Right atrium auricular region (tissue), 2 donors: Measurements from ENCODE around the gene ARMH4. TPM values are rescaled to one million over a fixed set of nuclear protein-coding genes. Genes with fewer than 3 reads are reported as not detected.

Experiments used
- DNase-seq: peaks from one replicate; pipeline ENCODE4 v3.0.0-alpha.2; 2019; ENCODE audit warnings: low spot score
- H3K27ac ChIP-seq, 2 donors: fragments of 200-600 bp; sonication (generic); 1 replicate in 1 of 2; 2 replicates in 1 of 2; pipeline ENCODE4 v1.5.1; 2016 to 2019
- H3K27me3 ChIP-seq, 2 donors: fragments of 200-600 bp; sonication (generic); one replicate each; pipeline versions ENCODE4 v1.5.1 to v1.6.0; 2017 to 2019
- H3K36me3 ChIP-seq: fragments of 200-600 bp; sonication (generic); one replicate; pipeline ENCODE4 v1.5.1; 2016
- H3K4me1 ChIP-seq, 2 donors: fragments of 200-600 bp; sonication (generic); one replicate each; pipeline versions ENCODE4 v1.5.1 to v1.6.0; 2017 to 2019
- H3K4me3 ChIP-seq, 2 donors: fragments of 200-600 bp; sonication (generic); 1 replicate in 1 of 2; 2 replicates in 1 of 2; pipeline ENCODE4 v1.5.1; 2017 to 2019; ENCODE audit warnings: mild to moderate bottlenecking in 1 of 2, moderate library complexity in 1 of 2
- H3K9me3 ChIP-seq, 2 donors: fragments of 200-600 bp; sonication (generic); one replicate each; pipeline ENCODE4 v1.5.1; 2019
- CTCF ChIP-seq, 2 donors: fragments of 200-600 bp; sonication (generic); IDR thresholded peaks; one replicate each; pipeline ENCODE4 v1.5.1; 2019; ENCODE audit warnings: antibody characterized with exemption in 2 of 2
- total RNA-seq, 2 donors: library from RNA; depleted of rRNA; stranded (reverse); fragments of >200 nt; gene quantifications; one replicate each; pipeline ENCODE4 v1.1.0, GENCODE V29; 2016

The ARMH4 gene
- total RNA-seq, 2 donors from 2014 or later, result 3.4 to 16.3 TPM

GRCh38 chr14:58171090-58171489 lies 19.1 kb upstream of the ARMH4 start:
- Histone ChIP-seq H3K4me3 (no peak overlapping the region), H3K9me3 (no peaks in the 10 kb centered on the region), H3K36me3 (no peaks in the 10 kb centered on the region), H3K27ac (no peak overlapping the region), H3K27me3 (no peaks in the 10 kb centered on the region), H3K4me1 (peaks cover 0 to 13% of the 10 kb centered on the region in 2 donors)
- peak; percentile 83 for DNase-seq
- TF ChIP-seq CTCF (IDR thresholded peaks at IDR 0.05), result no peak

DNA sequence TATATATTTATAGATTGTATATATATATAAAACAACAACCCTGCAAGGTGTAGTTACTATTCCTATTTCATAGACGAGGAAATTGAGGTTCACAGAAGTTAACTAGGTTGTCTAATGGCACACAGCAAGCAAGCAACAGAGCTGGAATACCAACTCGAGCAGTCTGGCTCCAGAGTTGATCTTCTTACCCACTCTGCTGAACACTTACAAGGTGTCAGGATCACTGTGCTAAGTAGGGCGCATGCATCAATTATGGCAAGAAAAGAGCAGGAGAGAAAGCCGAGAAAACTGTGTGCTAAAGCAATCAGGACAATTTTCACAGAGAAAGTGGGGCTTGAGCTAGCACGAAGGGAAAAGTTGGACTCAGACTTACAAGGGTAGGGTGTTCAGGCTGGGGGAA lies 15.9 kb upstream of the ARMH4 start:
- no peak for DNase-seq
- no peak overlapping the region for H3K27ac ChIP-seq
- H3K27me3 ChIP-seq, result no peaks in the 10 kb centered on the region
- no peaks in the 10 kb centered on the region for H3K9me3 ChIP-seq
- H3K36me3 ChIP-seq, result no peaks in the 10 kb centered on the region
- no peak overlapping the region for H3K4me3 ChIP-seq
- peaks cover 0 to 13% of the 10 kb centered on the region in 2 donors for H3K4me1 ChIP-seq
- no peak for TF ChIP-seq CTCF (IDR thresholded peaks at IDR 0.05)

DNA sequence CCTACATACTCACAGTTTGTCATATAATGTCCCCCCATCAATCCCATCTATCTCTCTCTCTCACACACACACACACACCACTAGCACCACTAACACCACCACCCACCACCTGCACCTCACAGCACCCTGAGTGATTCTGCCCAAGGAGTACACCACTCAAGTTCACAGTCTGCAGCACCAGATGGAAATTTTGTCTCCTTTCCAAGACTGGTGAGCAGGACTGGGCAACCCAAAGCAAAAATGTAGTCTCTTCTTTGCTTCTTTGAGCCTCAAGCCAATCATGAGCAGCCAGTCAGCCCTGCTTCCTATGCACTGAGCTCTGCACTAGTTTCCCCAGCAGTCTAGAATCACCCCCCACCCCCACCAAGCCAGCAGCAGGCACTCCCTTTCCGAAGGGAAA lies 15.0 kb upstream of the ARMH4 start:
- H3K27ac ChIP-seq, result no peak overlapping the region
- TF ChIP-seq CTCF (IDR thresholded peaks at IDR 0.05), result no peak
- H3K9me3 ChIP-seq, result no peaks in the 10 kb centered on the region
- no peaks in the 10 kb centered on the region for H3K27me3 ChIP-seq
- no peak overlapping the region for H3K4me3 ChIP-seq
- no peaks in the 10 kb centered on the region for H3K36me3 ChIP-seq
- H3K4me1 ChIP-seq, result peaks cover 0 to 13% of the 10 kb centered on the region in 2 donors
- DNase-seq, result no peak

DNA sequence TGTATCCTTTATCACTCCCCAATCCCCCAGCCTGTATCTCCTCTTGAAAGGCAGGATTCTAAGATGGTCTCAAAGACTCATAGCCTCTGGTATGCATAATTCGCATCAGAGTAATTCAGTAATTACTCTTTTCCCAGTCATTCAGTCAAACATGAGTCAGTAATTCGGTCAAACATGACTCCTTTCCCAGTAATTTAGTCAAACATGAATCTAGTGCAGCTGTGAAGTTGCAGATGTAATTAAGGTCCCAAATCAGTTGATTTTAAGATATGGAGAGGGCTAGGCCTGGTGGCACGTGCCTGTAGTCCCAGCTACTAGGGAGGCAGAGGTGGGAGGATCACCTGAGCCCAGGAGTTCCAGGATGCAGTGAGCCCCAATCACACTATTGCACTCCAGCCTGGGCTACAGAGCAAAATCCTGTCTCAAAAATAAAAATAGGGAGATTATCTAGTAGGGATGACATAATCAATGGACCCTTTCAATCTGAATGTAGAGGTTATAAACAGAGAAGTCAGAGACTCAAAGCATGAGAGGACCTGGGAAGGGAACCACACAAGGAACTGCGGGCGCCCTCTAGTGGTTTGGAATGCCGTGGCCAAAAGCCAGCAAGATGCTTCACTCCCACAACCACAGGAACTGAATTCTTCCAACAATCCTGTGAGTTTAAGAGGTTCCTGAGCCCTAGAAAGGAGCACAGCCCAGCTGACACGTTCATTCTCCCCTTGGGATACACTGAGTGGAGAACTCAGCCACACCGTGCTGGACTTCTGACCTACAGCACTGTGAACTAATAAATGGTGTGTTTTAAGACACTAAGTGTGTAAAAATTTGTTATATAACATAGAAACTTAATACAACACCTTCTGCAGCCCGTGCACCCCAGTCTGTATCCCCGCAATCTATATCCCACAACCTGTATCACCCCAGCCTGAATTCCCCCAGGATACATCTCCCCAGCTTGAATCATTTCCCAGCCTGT lies 14.3 kb upstream of the ARMH4 start:
- H3K4me3 ChIP-seq, result no peak overlapping the region
- peak; percentile 86 for DNase-seq
- no peak overlapping the region for H3K27ac ChIP-seq
- H3K4me1 ChIP-seq, result peaks cover 0 to 13% of the 10 kb centered on the region in 2 donors
- H3K9me3 ChIP-seq, result no peaks in the 10 kb centered on the region
- H3K27me3 ChIP-seq, result no peaks in the 10 kb centered on the region
- TF ChIP-seq CTCF (IDR thresholded peaks at IDR 0.05), result peak; percentile 87
- H3K36me3 ChIP-seq, result no peaks in the 10 kb centered on the region

- Histone ChIP-seq H3K9me3 (no peaks in the 10 kb centered on the region), H3K4me3 (no peak overlapping the region), H3K27ac (no peak overlapping the region), H3K27me3 (no peaks in the 10 kb centered on the region), H3K36me3 (no peaks in the 10 kb centered on the region), H3K4me1 (no peaks in the 10 kb centered on the region)
- no peak for TF ChIP-seq CTCF (IDR thresholded peaks at IDR 0.05)
- no peak for DNase-seq
Observed at GRCh38 chr14:58160561-58160960, 8.5 kb upstream of the ARMH4 start.
